Body of pancreas (tissue), 4 donors: Measurements from ENCODE around the gene NOTCH2.

Source experiments
- POLR2A ChIP-seq, 3 donors: fragments of 450-650 bp; IDR thresholded peaks; one replicate each; pipeline ENCODE4 v1.6.1; 2016; ENCODE audit warnings: antibody characterized with exemption in 3 of 3, mild to moderate bottlenecking in 2 of 3
- TF ChIP-seq, protein P1 (sequence below), 7 experiments: fragments of 450-650 bp in 4 of 7; fragments of 200-600 bp in 3 of 7; sonication (generic) in 3 of 7; IDR thresholded peaks; one replicate each; pipeline ENCODE4 v1.5.1; 2016 to 2019; ENCODE audit warnings: antibody characterized with exemption in 7 of 7

DNA sequence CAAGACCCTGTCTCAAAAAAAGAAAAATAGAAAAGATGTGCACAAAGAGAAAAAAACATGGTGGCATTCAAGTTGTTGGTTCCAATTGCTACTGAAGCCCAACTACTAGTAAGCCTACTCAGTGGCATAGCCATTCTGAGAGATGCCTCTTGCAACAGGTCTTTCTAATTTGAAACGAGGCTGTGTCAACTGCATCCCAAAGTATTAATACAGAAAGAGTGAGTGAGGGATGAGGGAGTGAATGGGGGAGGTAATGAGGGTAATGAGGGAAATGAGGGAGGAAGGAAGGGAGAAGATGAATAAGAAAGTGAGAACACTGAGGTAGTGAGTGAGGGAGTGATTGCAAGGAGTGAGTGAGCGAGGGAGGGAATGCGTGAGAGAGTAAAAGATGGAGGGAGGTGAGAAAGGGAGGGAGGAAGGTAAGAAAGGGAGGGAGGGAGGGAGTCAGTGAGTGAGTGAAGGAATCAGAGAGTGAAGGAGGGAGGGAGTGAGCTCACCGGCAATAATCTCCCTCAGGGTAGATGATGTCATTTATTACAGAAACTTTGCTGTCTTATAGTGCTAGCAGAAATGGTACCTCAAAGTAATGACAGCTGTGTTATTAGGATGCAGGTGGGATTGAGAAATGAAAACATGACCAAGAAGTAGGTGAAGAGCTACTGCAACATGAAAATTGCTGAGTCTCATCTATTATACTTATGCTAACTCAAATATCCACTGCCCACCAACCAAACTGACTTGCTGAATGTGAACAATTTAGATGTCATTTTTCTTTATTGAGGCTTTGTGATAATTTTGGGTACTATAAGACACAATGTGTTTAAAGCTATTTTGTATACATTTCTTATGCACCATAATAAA, 97.5 kb downstream of the NOTCH2 start:
- TF ChIP-seq, protein P1, sequence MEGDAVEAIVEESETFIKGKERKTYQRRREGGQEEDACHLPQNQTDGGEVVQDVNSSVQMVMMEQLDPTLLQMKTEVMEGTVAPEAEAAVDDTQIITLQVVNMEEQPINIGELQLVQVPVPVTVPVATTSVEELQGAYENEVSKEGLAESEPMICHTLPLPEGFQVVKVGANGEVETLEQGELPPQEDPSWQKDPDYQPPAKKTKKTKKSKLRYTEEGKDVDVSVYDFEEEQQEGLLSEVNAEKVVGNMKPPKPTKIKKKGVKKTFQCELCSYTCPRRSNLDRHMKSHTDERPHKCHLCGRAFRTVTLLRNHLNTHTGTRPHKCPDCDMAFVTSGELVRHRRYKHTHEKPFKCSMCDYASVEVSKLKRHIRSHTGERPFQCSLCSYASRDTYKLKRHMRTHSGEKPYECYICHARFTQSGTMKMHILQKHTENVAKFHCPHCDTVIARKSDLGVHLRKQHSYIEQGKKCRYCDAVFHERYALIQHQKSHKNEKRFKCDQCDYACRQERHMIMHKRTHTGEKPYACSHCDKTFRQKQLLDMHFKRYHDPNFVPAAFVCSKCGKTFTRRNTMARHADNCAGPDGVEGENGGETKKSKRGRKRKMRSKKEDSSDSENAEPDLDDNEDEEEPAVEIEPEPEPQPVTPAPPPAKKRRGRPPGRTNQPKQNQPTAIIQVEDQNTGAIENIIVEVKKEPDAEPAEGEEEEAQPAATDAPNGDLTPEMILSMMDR (IDR thresholded peaks at IDR 0.05): no peak
- no peak for TF ChIP-seq POLR2A (IDR thresholded peaks at IDR 0.05)
